HepG2 (cell line): ENCODE data around the gene GSC2. TPM values are rescaled to one million over a fixed set of nuclear protein-coding genes. Genes with fewer than 3 reads are reported as not detected.

ENCODE experiments used
- ARID4A ChIP-seq: sonication (generic); formaldehyde crosslinking; IDR thresholded peaks from 2 replicates; pipeline ENCODE4 v1.5.0; 2020; ENCODE audit warnings: mild to moderate bottlenecking, missing genetic modification reagents, borderline replicate concordance
- CREM ChIP-seq, 2 experiments: sonication (generic) in 1 of 2; formaldehyde crosslinking in 1 of 2; IDR thresholded peaks; 2 replicates each; pipeline versions ENCODE4 v1.4.0 to v1.6.1; 2016 to 2020; ENCODE audit warnings: antibody characterized with exemption in 1 of 2, mild to moderate bottlenecking in 1 of 2, missing genetic modification reagents in 1 of 2
- HDAC6 ChIP-seq: fragments of 200-600 bp; sonication (generic); IDR thresholded peaks from 2 replicates; pipeline ENCODE4 v1.7.0; 2017; ENCODE audit warnings: mild to moderate bottlenecking, antibody characterized with exemption, low read length, low read depth
- MEF2D ChIP-seq: sonication (generic); formaldehyde crosslinking; IDR thresholded peaks from 2 replicates; pipeline ENCODE4 v1.5.1; 2020; ENCODE audit warnings: mild to moderate bottlenecking, missing genetic modification reagents
- NFAT5 ChIP-seq: sonication (generic); formaldehyde crosslinking; IDR thresholded peaks from 2 replicates; pipeline ENCODE4 v1.4.0; 2020; ENCODE audit warnings: missing genetic modification reagents
- SMARCC2 ChIP-seq: fragments of 450-650 bp; IDR thresholded peaks from 2 replicates; pipeline ENCODE4 v1.6.1; 2017; ENCODE audit warnings: antibody characterized with exemption, mild to moderate bottlenecking
- SRF ChIP-seq: IDR thresholded peaks from 2 replicates; pipeline ENCODE4 v1.6.1; 2011; ENCODE audit warnings: mild to moderate bottlenecking, low read depth, low read length, moderate library complexity
- TRIM22 ChIP-seq: fragments of 450-650 bp; IDR thresholded peaks from 2 replicates; pipeline ENCODE4 v1.6.1; 2017
- ZNF33B ChIP-seq: sonication (generic); formaldehyde crosslinking; IDR thresholded peaks from 2 replicates; pipeline ENCODE4 v1.5.1; 2020; ENCODE audit warnings: mild to moderate bottlenecking, missing genetic modification reagents
- ZNF639 ChIP-seq: conservative IDR thresholded peaks from 2 replicates; pipeline ENCODE4 v1.6.1; 2018; ENCODE audit warnings: missing genetic modification reagents
- ZSCAN20 ChIP-seq: sonication (generic); formaldehyde crosslinking; IDR thresholded peaks from 2 replicates; pipeline ENCODE4 v1.4.0; 2020; ENCODE audit warnings: missing genetic modification reagents, mild to moderate bottlenecking, borderline replicate concordance
- polyA plus RNA-seq, 8 experiments: library from polyadenylated mRNA; depleted of rRNA in 3 of 8; stranded (reverse) in 7 of 8; unstranded in 1 of 8; fragments of >200 nt; fragmentation: Illumina TruSeq in 4 of 8; extraction: Trizol in 4 of 8; gene quantifications; 2 replicates each; pipeline versions ENCODE4 v1.2.1 to v1.2.3, GENCODE V29; 2011 to 2016; ENCODE audit warnings: low read depth in 4 of 8, missing spikeins in 1 of 8, mixed read lengths in 1 of 8; ENCODE audit not compliant: insufficient read depth in 1 of 8
- total RNA-seq, 5 experiments: library from RNA; depleted of rRNA; stranded (reverse); fragments of >200 nt; fragmentation: Illumina TruSeq; extraction: Trizol; gene quantifications; 2 replicates each; pipeline ENCODE4 v1.2.3, GENCODE V29; 2016; ENCODE audit warnings: low read depth in 1 of 5

The GSC2 gene
- total and polyA plus RNA-seq, 2 of the 13 experiments (the other 11 are each of a cell fraction or from before 2014, with no cell fraction given): not detected

GRCh38 chr22:19174106-19175025 lies 24.3 kb upstream of the GSC2 start (continued):
- TF ChIP-seq ARID4A (CRISPR knock-in tag) (0 out of 2 replicates have a peak, but pooled peaks have one; percentile 22), ZSCAN20 (no peak), TRIM22 (no peak), SRF (no peak), CREM (IDR thresholded peaks at IDR 0.05) (no peak), CREM (CRISPR knock-in tag; IDR thresholded peaks at IDR 0.05) (no peak), SMARCC2 (no peak), NFAT5 (CRISPR knock-in tag) (0 out of 2 replicates have a peak, but pooled peaks have one; percentile 46), MEF2D (CRISPR knock-in tag) (0 out of 2 replicates have a peak, but pooled peaks have one; percentile 20), HDAC6 (no peak), ZNF639 (no peak), ZNF33B (no peak)
